EH (cell line): ENCODE measurements around the gene GPR107.

Experiments
- DNase-seq: peaks from one replicate; pipeline ENCODE4 v3.0.0-alpha.2; 2015; ENCODE audit warnings: low read depth

GPR107 gene

DNA sequence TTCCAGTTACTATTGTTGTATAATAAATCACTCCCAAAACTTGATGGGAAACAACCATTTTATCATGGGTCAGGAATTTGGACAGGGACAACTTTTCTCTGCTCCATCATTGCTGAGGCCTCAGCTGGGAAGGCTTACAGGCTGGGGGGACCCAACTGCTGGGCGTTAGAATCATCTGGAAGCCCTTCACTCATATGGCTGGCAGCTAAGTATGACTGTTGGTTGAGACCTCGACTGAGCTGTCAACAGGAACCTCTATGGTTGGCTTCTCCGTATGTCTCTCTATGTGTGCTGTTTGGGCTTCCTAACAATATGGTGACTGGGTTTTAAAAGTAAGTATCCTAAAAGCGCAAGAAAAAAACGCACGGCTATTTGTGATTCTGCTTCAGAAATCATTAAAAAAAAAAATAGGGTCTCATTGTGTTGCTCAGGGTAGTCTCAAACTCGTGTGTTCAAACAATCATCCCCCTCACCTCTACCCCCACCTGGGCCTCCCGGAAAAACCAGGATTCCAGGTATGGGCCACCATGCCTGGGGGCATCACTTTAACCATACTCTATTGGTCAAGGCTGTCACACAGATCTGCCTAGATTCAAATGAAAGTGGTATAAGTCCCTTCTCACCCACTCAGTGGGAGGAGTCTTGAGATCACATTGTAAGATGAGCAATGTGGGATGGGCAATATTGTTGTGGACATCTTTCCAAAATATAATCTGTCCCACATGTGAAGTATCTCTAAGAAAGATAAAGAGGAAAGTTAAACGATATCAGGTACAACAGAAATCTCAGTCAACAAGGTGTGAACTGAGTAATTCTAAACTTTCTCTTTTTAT, 26.0 kb upstream of the GPR107 start:
- DNase-seq: no peak

- no peak for DNase-seq
These were observed 25.0 kb upstream of the GPR107 start for GRCh38 chr9:130028493-130029222.

DNA sequence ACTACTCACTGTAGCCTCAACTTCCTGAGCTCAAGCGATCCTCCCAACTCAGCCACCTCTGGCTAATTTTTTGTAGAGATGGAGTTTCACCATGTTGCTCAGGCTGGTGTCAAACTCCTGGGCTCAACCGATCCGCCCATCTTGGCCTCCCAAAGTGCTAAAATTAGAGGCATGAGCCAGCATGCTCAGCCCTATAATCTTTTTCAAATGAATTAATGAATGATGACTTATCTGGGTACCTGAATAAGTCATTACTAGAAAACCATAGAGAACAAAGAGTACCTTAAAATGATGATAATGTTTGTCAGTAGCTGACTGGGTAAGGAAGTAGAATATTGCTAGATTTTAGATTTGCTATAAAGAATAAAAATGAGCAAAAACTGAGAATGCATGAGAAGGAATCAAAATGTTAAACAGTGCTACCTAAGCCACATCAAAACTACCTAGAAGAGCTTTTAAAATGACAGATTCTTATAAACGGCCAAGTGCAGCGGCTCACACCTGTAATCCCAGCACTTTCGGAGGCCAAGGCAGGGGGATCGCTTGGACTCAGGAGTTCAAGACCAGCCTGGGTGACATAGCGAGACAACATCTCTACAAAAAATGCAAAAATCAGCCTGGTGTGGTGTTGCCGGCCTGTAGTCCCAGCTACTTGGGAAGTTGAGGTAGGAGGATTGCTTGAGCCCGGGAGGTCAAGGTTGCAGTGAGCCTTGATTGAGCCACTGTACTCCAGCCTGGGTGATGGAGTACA, 24.3 kb upstream of the GPR107 start:
- DNase-seq: no peak

GRCh38 chr9:130030651-130031127, 23.0 kb upstream of the GPR107 start:
- no peak for DNase-seq

DNA sequence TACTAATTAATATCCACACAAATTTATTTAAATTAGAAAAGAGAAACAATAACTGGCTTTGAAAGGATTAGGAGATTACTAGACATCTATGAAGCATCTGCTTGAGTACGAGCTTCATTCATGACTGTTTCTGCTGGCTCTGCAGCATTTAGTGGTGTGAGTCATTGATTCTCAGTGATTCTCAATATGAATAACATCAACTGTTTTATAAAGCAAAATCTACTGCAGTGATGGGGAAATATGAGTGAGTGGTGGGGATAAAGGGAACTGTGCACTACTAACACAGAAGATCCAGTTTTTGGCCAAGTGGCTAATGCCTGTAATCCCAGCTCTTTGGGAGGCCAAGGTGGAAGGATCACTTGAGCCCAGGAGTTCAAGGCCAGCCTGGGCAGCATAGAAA, 19.1 kb upstream of the GPR107 start:
- DNase-seq: peak; percentile 75

- DNase-seq: peak; percentile 57
These were observed 17.6 kb upstream of the GPR107 start for GRCh38 chr9:130036099-130036498.

- DNase-seq: peak; percentile 15
These were observed 14.1 kb upstream of the GPR107 start for GRCh38 chr9:130039528-130040147.

- no peak for DNase-seq
These were observed 12.6 kb upstream of the GPR107 start for GRCh38 chr9:130040984-130041647.

DNA sequence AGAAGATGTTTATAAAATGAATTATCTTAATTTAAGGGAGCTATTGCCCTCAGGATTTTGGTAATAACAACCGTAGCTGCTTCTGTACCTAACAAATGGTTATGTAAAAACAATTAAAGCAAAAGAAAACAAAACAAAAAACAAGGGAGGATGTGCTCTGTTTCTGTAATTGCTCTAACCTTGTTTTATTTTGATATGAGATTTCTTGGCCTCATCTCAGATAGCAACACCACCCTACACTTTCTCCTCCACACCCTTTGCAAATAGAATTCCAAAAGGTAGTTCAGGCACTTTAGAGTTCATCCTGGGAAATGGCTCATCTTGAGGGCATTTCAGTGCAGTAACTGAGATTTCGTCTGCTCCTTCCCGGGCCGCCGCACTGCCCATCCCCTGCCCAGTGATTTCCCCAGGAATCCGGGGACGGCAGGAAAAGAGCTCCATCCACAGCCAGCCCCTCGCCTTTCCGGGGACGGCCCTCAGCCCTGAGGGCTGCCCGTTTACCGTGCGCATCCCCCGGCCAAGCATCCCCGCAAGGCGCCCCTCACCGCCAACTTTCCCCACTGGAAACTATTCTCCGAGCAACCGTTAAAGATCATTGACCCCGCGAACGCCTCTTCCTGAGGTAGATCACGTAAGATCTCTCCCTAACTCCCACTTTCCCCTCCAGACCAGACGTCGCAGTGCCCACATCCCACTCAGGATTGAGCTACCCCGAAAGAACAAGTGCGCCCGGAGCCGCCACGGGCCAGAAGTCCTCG, 11.9 kb upstream of the GPR107 start:
- DNase-seq: peak; percentile 62

GRCh38 chr9:130042406-130042884, 11.3 kb upstream of the GPR107 start:
- DNase-seq: peak; percentile 34

GRCh38 chr9:130042885-130043653, 10.6 kb upstream of the GPR107 start, which contains the start of gene FNBP1:
Gene FNBP1 (minus strand): TSS chr9:130043189. CDS start chr9:130042975, 214 bp downstream.
- peak; percentile 79 for DNase-seq

GRCh38 chr9:130043654-130044623, 9.8 kb upstream of the GPR107 start:
- peak; percentile 51 for DNase-seq

DNA sequence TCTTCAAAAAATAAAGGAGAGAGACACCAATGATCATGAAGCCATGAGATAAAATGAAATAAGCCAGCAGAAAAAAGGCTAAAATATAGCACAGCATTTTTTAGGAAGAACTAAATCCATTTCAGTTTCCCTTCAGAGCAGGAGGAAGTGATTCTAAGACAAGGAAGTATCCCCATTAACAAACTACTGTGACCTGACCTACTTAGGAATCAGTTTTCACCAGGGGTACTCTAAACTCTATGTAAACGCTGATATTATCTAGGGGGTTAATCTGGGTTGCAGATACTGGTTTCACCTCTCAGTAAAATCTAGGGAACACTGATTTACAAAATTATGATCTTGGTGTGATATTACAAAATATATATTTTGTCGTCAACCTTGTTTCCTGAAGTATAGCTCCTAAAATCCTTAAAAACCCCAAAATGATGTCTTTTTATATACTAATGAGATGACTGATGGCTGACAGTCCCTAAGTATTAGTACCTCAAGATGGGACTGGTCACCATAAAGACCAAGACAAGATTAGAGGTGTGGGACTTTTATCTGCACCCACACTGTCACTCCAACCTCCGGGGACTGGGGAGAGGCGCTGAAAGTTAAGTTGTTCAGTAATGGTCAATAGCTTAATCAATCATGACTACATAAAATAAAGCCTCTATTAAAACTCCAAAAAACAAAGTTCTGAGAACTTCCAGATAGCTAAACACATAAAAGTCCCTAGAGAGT, 7.8 kb upstream of the GPR107 start:
- no peak for DNase-seq

GRCh38 chr9:130049431-130050210, 4.1 kb upstream of the GPR107 start:
- no peak for DNase-seq

DNA sequence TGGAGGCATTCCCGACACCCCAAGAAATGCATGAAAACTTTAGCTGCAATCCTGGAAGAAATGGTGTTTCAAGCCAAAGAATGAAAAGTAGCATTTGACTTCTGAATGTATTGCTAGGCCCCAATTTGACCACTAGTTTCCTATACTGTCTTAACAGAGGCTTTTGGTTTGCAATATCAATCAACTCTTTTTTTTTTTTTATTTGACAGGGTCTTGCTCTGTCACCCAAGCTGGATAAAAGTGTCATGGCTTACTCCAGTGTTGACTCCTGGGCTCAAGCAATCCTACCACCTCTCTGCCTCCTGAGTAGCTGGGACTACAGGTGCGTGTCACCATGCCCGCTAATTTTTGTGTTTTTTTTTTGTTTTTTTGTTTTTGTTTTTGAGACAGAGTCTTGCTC, 3.2 kb upstream of the GPR107 start:
- DNase-seq: no peak

DNA sequence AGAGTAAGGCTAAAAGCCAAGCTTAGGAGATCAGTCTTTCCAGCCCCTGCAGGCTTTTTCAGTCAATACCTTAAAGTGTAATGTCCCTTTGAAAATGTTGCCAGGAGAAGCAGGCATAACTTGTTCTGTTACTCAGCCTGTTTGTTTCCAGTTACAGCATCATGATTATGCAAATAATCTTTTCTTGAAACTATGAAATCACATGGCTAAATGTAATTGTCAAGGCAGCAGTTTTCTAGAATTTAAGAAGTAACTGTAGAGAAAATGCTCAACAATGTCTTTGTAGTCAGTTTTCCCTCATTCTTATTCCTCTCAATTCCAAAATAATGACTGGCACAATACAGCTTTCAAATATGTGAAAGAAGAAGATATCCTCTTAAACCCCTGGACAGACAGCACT, 1.9 kb upstream of the GPR107 start:
- no peak for DNase-seq

DNA sequence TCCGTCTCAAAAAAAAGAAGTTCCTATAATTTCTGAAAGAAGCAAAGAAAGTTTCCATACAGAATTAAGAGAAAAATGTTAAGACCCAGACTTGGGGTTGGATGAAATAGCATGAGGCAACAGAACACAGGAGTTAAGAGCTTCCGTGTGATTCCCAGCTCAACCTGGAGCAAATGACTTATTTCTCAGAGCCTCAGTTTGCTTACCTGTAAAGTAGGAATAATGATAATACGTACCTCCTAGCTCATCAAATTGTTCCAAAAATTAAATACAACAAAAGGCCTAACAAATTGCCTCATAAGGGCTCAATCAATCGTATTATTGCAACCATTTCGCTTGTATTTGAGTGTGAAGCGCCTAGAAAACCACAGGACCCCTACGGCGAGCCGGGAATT, 600 bp upstream of the GPR107 start:
- no peak for DNase-seq
